Type B pancreatic cell (in vitro differentiated cells): ENCODE results near the gene LMAN1L. TPM values are rescaled to one million over a fixed set of nuclear protein-coding genes. Genes with fewer than 3 reads are reported as not detected.

Source experiments
- DNase-seq: peaks from one replicate; pipeline ENCODE4 v3.0.0; 2021; ENCODE audit warnings: mixed read lengths; ENCODE audit not compliant: unreplicated experiment; ENCODE audit errors: extremely low spot score
- H3K27ac Mint-ChIP-seq: 2 replicates; pipeline ENCODE4 v1.8.0; 2021; ENCODE audit warnings: mild to moderate bottlenecking, mixed read lengths
- H3K27me3 Mint-ChIP-seq: 2 replicates; pipeline ENCODE4 v1.8.0; 2021; ENCODE audit warnings: mixed read lengths
- H3K36me3 Mint-ChIP-seq: 2 replicates; pipeline ENCODE4 v1.8.0; 2021; ENCODE audit warnings: mixed read lengths
- H3K4me1 Mint-ChIP-seq: one replicate; pipeline ENCODE4 v1.8.0; 2021; ENCODE audit warnings: mixed read lengths; ENCODE audit not compliant: unreplicated experiment
- H3K4me3 Mint-ChIP-seq: 2 replicates; pipeline ENCODE4 v1.8.0; 2021; ENCODE audit warnings: mild to moderate bottlenecking, mixed read lengths
- H3K9me3 Mint-ChIP-seq: 2 replicates; pipeline ENCODE4 v1.8.0; 2021; ENCODE audit warnings: mixed read lengths
- total RNA-seq: library from RNA; stranded (reverse); gene quantifications from 2 replicates; pipeline ENCODE4 v1.2.1, GENCODE V29; 2021; ENCODE audit warnings: low replicate concordance
- TF ChIP-seq, protein P1 (sequence below): fragments of 200-600 bp; sonication (generic); conservative IDR thresholded peaks from 2 replicates; pipeline ENCODE4 v1.5.0; 2021; ENCODE audit warnings: antibody characterized with exemption, mild to moderate bottlenecking

The LMAN1L gene
- total RNA-seq, 1 donor from 2014 or later: not detected

DNA sequence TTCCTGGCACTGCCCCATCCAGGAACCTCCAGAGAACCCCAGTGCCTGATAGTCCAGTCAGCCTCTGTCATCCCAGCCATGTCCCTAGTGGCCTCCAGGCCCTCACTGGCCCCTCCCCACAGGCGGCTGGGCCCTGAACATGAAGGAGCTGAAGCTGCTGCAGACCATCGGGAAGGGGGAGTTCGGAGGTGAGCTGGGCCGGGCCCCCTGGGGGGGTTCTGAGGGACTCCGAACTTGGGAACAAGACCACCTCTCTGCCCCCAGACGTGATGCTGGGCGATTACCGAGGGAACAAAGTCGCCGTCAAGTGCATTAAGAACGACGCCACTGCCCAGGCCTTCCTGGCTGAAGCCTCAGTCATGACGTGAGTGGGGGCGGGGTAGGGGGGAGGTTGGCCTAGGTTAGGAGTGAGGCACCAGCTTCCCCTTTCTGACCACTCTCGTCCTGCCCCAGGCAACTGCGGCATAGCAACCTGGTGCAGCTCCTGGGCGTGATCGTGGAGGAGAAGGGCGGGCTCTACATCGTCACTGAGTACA lies 12.0 kb upstream of the LMAN1L start:
- Mint-ChIP-seq H3K27me3 (no peaks in the 10 kb centered on the region), H3K4me3 (no peak overlapping the region), H3K4me1 (no peaks in the 10 kb centered on the region), H3K36me3 (peaks cover 10% of the 10 kb centered on the region), H3K9me3 (no peaks in the 10 kb centered on the region), H3K27ac (no peak overlapping the region)
- TF ChIP-seq, protein P1, sequence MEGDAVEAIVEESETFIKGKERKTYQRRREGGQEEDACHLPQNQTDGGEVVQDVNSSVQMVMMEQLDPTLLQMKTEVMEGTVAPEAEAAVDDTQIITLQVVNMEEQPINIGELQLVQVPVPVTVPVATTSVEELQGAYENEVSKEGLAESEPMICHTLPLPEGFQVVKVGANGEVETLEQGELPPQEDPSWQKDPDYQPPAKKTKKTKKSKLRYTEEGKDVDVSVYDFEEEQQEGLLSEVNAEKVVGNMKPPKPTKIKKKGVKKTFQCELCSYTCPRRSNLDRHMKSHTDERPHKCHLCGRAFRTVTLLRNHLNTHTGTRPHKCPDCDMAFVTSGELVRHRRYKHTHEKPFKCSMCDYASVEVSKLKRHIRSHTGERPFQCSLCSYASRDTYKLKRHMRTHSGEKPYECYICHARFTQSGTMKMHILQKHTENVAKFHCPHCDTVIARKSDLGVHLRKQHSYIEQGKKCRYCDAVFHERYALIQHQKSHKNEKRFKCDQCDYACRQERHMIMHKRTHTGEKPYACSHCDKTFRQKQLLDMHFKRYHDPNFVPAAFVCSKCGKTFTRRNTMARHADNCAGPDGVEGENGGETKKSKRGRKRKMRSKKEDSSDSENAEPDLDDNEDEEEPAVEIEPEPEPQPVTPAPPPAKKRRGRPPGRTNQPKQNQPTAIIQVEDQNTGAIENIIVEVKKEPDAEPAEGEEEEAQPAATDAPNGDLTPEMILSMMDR: no peak
- no peak for DNase-seq

DNA sequence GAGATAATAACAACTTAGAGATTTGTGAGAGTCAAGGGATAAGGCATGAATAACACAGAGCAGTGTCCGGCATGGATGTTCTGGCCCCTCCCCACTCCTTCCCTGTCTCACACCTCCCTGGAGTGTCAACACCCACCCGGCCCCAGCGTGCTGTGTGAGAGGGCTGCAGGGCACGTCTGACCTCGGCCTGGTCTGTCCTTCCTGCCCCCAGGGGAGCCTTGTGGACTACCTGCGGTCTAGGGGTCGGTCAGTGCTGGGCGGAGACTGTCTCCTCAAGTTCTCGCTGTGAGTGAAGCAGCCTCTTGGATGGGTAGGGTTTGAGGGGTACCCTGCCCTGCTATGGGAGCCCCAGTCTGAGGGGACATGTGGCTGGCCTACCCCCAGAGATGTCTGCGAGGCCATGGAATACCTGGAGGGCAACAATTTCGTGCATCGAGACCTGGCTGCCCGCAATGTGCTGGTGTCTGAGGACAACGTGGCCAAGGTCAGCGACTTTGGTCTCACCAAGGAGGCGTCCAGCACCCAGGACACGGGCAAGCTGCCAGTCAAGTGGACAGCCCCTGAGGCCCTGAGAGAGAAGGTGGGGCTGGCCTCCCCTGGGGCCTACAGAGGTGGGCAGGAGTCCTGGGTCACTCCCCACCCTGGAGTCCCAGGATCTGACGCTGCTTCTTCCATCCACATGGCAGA lies 11.2 kb upstream of the LMAN1L start:
- peaks cover 10% of the 10 kb centered on the region for H3K36me3 Mint-ChIP-seq
- no peaks in the 10 kb centered on the region for H3K9me3 Mint-ChIP-seq
- TF ChIP-seq, protein P1: no peak
- no peaks in the 10 kb centered on the region for H3K4me1 Mint-ChIP-seq
- H3K27me3 Mint-ChIP-seq: no peaks in the 10 kb centered on the region
- no peak for DNase-seq
- H3K4me3 Mint-ChIP-seq: no peak overlapping the region
- H3K27ac Mint-ChIP-seq: no peak overlapping the region

- DNase-seq: no peak
- Mint-ChIP-seq H3K27me3 (no peaks in the 10 kb centered on the region), H3K36me3 (peaks cover 10% of the 10 kb centered on the region), H3K4me3 (no peak overlapping the region), H3K27ac (no peak overlapping the region), H3K9me3 (no peaks in the 10 kb centered on the region), H3K4me1 (no peaks in the 10 kb centered on the region)
- TF ChIP-seq, protein P1: no peak
Measured at GRCh38 chr15:74802290-74802689, 10.3 kb upstream of the LMAN1L start.

DNA sequence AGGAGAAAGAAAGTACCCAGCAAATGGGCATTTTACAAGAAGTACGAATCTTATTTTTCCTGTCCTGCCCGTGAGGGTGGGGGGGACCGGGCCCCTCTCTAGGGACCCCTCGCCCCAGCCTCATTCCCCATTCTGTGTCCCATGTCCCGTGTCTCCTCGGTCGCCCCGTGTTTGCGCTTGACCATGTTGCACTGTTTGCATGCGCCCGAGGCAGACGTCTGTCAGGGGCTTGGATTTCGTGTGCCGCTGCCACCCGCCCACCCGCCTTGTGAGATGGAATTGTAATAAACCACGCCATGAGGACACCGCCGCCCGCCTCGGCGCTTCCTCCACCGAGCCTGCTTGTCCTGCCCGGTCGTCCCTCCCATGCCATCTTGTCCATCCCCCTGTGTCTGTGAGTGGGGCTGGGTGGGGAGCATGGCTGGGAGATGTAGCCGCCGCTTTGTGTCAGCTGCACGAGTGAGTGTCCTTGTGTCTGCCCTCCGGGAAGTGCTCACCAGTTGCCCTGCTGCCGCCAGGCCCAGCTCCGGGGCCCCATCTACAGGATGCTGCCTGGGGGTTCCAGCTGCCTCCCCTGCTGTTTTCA lies 9.7 kb upstream of the LMAN1L start:
- Mint-ChIP-seq H3K4me1 (no peaks in the 10 kb centered on the region), H3K27me3 (no peaks in the 10 kb centered on the region), H3K9me3 (no peaks in the 10 kb centered on the region), H3K27ac (no peak overlapping the region), H3K4me3 (no peak overlapping the region), H3K36me3 (peaks cover 10% of the 10 kb centered on the region)
- TF ChIP-seq, protein P1: no peak
- DNase-seq: no peak

- H3K27ac Mint-ChIP-seq: no peak overlapping the region
- TF ChIP-seq, protein P1: no peak
Measured at GRCh38 chr15:74804935-74805334, 7.7 kb upstream of the LMAN1L start.

More at GRCh38 chr15:74804935-74805334, 7.7 kb upstream of the LMAN1L start:
- H3K4me3 Mint-ChIP-seq: no peak overlapping the region
- H3K9me3 Mint-ChIP-seq: no peaks in the 10 kb centered on the region
- peaks cover 10% of the 10 kb centered on the region for H3K36me3 Mint-ChIP-seq
- no peak for DNase-seq
- H3K4me1 Mint-ChIP-seq: no peaks in the 10 kb centered on the region
- H3K27me3 Mint-ChIP-seq: no peaks in the 10 kb centered on the region
